ENCODE results near the gene DGKH.
"Not testable (repeated sequence)": the region's sequence is repeated elsewhere in the genome, so short reads cannot be mapped to it uniquely, and the experiment has no call there.

The DGKH gene

GRCh38 chr13:42114278-42114677 lies 65.8 kb downstream of the DGKH start:
- no peak for DNase-seq

- DNase-seq: no peak
These were observed 66.5 kb downstream of the DGKH start for GRCh38 chr13:42114912-42115311.

GRCh38 chr13:42116225-42116624 lies 67.8 kb downstream of the DGKH start:
- no peak for DNase-seq

- no peak for DNase-seq
These were observed 70.6 kb downstream of the DGKH start for GRCh38 chr13:42119041-42119440.

- no peak for DNase-seq
These were observed 71.4 kb downstream of the DGKH start for GRCh38 chr13:42119875-42120274.

- no peak for DNase-seq
These were observed 75.2 kb downstream of the DGKH start for GRCh38 chr13:42123600-42123999.

- no peak for DNase-seq
These were observed 76.6 kb downstream of the DGKH start for GRCh38 chr13:42125046-42125445.

GRCh38 chr13:42127047-42127446 lies 78.6 kb downstream of the DGKH start:
- DNase-seq: no peak

- no peak for DNase-seq
These were observed 80.6 kb downstream of the DGKH start for GRCh38 chr13:42129033-42129432.

GRCh38 chr13:42136518-42136917 lies 88.1 kb downstream of the DGKH start:
- no peak for DNase-seq

GRCh38 chr13:42137856-42138537 lies 89.5 kb downstream of the DGKH start:
- DNase-seq: no peak

GRCh38 chr13:42140494-42140893 lies 92.0 kb downstream of the DGKH start:
- no peak for DNase-seq

- DNase-seq: not testable (repeated sequence)
These were observed 92.6 kb downstream of the DGKH start for GRCh38 chr13:42141052-42141451.

- no peak for DNase-seq
These were observed 97.9 kb downstream of the DGKH start for GRCh38 chr13:42146359-42146758.

GRCh38 chr13:42148538-42148937 lies 100.1 kb downstream of the DGKH start:
- DNase-seq: no peak

GRCh38 chr13:42149136-42149535 lies 100.7 kb downstream of the DGKH start:
- DNase-seq: no peak

GRCh38 chr13:42151781-42152180 lies 103.3 kb downstream of the DGKH start:
- no peak for DNase-seq

- no peak for DNase-seq
These were observed 104.0 kb downstream of the DGKH start for GRCh38 chr13:42152495-42152894.

GRCh38 chr13:42153199-42154113 lies 105.0 kb downstream of the DGKH start:
- DNase-seq: no peak

GRCh38 chr13:42155251-42155650 lies 106.8 kb downstream of the DGKH start:
- no peak for DNase-seq

GRCh38 chr13:42163338-42163737 lies 114.9 kb downstream of the DGKH start:
- DNase-seq: not testable (repeated sequence)

- DNase-seq: not testable (repeated sequence)
These were observed 115.5 kb downstream of the DGKH start for GRCh38 chr13:42163910-42164309.

GRCh38 chr13:42164557-42165125 lies 116.2 kb downstream of the DGKH start:
- DNase-seq: no peak

GRCh38 chr13:42168496-42168895 lies 120.0 kb downstream of the DGKH start:
- DNase-seq: no peak
